Measurements from ENCODE around the gene TTC23L.

DNA sequence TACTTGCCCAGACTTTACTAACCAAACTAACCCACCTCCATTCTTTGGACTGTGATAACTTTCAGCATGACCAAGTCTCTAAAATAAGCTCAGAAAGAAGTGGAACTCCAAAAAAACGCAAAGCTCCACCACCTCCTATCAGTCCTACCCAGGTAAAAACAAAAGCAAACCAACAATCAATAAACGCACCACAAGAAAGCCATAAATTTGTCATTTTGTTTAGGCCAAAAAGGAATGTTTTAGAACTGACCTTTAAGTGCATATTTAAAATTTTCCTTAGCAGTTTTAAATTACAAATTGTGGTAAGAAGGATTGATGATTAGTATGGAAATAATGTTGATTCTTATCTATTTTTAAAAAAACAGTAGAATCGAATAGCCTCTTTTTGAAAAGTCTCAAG is 25.5 kb upstream of the TTC23L start:
- TF ChIP-seq, protein P1, sequence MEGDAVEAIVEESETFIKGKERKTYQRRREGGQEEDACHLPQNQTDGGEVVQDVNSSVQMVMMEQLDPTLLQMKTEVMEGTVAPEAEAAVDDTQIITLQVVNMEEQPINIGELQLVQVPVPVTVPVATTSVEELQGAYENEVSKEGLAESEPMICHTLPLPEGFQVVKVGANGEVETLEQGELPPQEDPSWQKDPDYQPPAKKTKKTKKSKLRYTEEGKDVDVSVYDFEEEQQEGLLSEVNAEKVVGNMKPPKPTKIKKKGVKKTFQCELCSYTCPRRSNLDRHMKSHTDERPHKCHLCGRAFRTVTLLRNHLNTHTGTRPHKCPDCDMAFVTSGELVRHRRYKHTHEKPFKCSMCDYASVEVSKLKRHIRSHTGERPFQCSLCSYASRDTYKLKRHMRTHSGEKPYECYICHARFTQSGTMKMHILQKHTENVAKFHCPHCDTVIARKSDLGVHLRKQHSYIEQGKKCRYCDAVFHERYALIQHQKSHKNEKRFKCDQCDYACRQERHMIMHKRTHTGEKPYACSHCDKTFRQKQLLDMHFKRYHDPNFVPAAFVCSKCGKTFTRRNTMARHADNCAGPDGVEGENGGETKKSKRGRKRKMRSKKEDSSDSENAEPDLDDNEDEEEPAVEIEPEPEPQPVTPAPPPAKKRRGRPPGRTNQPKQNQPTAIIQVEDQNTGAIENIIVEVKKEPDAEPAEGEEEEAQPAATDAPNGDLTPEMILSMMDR (conservative IDR thresholded peaks at IDR 0.05 in 1 of 2, IDR thresholded peaks at IDR 0.05 in 1 of 2; ENCODE audit: low read depth in 1 of 2, low read length in 2 of 2): no peak
- TF ChIP-seq EZH2 (IDR thresholded peaks at IDR 0.05; ENCODE audit: low read length, missing control alignments): no peak
